Cardiac muscle cell (in vitro differentiated cells and primary cell): ENCODE measurements around the gene GABARAPL2. TPM values are rescaled to one million over a fixed set of nuclear protein-coding genes. Genes with fewer than 3 reads are reported as not detected.
A peak's percentile ranks its signal among the peaks of the same experiment; 100 is the strongest.

Source experiments
- DNase-seq, 2 donors: peaks; one replicate each; pipeline versions ENCODE4 v3.0.0 to v3.0.0-alpha.2; 2010 to 2017; ENCODE audit warnings: low read depth in 1 of 2, low spot score in 1 of 2
- H3K27ac ChIP-seq: fragments of 200-600 bp; sonication (generic); 2 replicates; pipeline ENCODE4 v1.5.1; 2016
- H3K27me3 ChIP-seq: fragments of 200-600 bp; sonication (generic); 2 replicates; pipeline ENCODE4 v1.6.0; 2016; ENCODE audit warnings: control low read depth
- H3K36me3 ChIP-seq: fragments of 200-600 bp; sonication (generic); 2 replicates; pipeline ENCODE4 v1.5.1; 2016; ENCODE audit warnings: control low read depth
- H3K4me1 ChIP-seq: fragments of 200-600 bp; sonication (generic); 2 replicates; pipeline ENCODE4 v1.8.1; 2017; ENCODE audit warnings: low read depth, mild to moderate bottlenecking, mixed run types
- H3K4me3 ChIP-seq: fragments of 200-600 bp; sonication (generic); 2 replicates; pipeline ENCODE4 v1.5.1; 2016; ENCODE audit warnings: mild to moderate bottlenecking
- H3K9me3 ChIP-seq: fragments of 200-600 bp; sonication (generic); 2 replicates; pipeline ENCODE4 v1.5.1; 2017; ENCODE audit warnings: low read depth, mild to moderate bottlenecking, control low read depth
- CTCF ChIP-seq: IDR thresholded peaks from 2 replicates; pipeline ENCODE4 v1.5.1; 2012; ENCODE audit warnings: low read depth, mild to moderate bottlenecking, low read length
- polyA plus RNA-seq: library from polyadenylated mRNA; unstranded; fragments of >200 nt; fragmentation: Nextera tagmentation; extraction: Ambion mirVana; gene quantifications from 2 replicates; pipeline ENCODE4 v1.2.1, GENCODE V29; 2016
- total RNA-seq: library from RNA; depleted of rRNA; stranded (reverse); fragments of >200 nt; gene quantifications from 2 replicates; pipeline ENCODE4 v1.2.3, GENCODE V29; 2016

GABARAPL2 gene
- total and polyA plus RNA-seq, 2 experiments from 2014 or later: 125 to 456 TPM

GRCh38 chr16:75616521-75617010 lies 50.4 kb downstream of the GABARAPL2 start:
- peaks cover 3% of the 10 kb centered on the region for H3K4me1 ChIP-seq
- H3K9me3 ChIP-seq: no peaks in the 10 kb centered on the region
- DNase-seq: no peak
- H3K36me3 ChIP-seq: peaks cover 3% of the 10 kb centered on the region
- no peak overlapping the region for H3K4me3 ChIP-seq
- no peaks in the 10 kb centered on the region for H3K27me3 ChIP-seq
- no peak overlapping the region for H3K27ac ChIP-seq
- no peak for TF ChIP-seq CTCF

- Histone ChIP-seq H3K27me3 (no peaks in the 10 kb centered on the region), H3K9me3 (no peaks in the 10 kb centered on the region), H3K27ac (no peak overlapping the region), H3K4me1 (peaks cover 5% of the 10 kb centered on the region), H3K36me3 (peaks cover 2% of the 10 kb centered on the region), H3K4me3 (no peak overlapping the region)
- TF ChIP-seq CTCF: no peak
- DNase-seq: no peak
Observed at GRCh38 chr16:75617121-75617520, 50.9 kb downstream of the GABARAPL2 start.

- H3K4me3 ChIP-seq: no peak overlapping the region
- H3K9me3 ChIP-seq: no peaks in the 10 kb centered on the region
- no peaks in the 10 kb centered on the region for H3K27me3 ChIP-seq
- DNase-seq: no peak
- peaks cover 9% of the 10 kb centered on the region for H3K4me1 ChIP-seq
- no peak for TF ChIP-seq CTCF
- H3K36me3 ChIP-seq: no peaks in the 10 kb centered on the region
- H3K27ac ChIP-seq: no peak overlapping the region
Observed at GRCh38 chr16:75618780-75619179, 52.6 kb downstream of the GABARAPL2 start.

- peaks cover 9% of the 10 kb centered on the region for H3K4me1 ChIP-seq
- no peaks in the 10 kb centered on the region for H3K9me3 ChIP-seq
- H3K4me3 ChIP-seq: no peak overlapping the region
- DNase-seq: no peak
- H3K36me3 ChIP-seq: no peaks in the 10 kb centered on the region
- H3K27me3 ChIP-seq: no peaks in the 10 kb centered on the region
- TF ChIP-seq CTCF: no peak
- H3K27ac ChIP-seq: no peak overlapping the region
Observed at GRCh38 chr16:75620326-75621169, 54.4 kb downstream of the GABARAPL2 start.

GRCh38 chr16:75621170-75621477 lies 54.9 kb downstream of the GABARAPL2 start:
- Histone ChIP-seq H3K36me3 (peaks cover 3% of the 10 kb centered on the region), H3K27ac (no peak overlapping the region), H3K4me3 (no peak overlapping the region), H3K27me3 (no peaks in the 10 kb centered on the region), H3K9me3 (no peaks in the 10 kb centered on the region), H3K4me1 (peaks cover 9% of the 10 kb centered on the region)
- peak; percentile 67 for TF ChIP-seq CTCF
- peak; percentile 48 to 60 for DNase-seq
